HK-2 (cell line): ENCODE data around the gene ZHX3.

Experiments
- DNase-seq: peaks from one replicate; pipeline ENCODE4 v3.0.0-alpha.2; 2018; ENCODE audit not compliant: unreplicated experiment

The ZHX3 gene

DNA sequence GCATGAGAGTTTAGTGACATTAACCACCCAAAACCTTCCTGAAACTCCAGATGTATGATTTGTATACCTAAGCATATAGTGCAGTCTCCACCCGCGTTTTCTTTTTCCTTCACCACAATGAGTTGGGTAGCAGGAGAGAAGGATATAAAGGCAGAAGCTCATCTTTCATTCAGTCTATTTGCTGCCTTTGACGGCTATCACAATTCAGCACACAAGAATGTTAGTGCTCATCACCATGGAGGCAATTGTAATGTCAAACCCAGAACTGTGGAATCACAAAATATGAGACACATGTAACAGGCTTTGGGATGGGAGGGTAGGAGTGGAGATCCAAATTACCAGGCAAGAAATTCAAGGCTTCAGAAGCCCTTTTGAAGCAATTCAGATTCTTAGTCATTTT lies 17.6 kb downstream of the ZHX3 start:
- no peak for DNase-seq

DNA sequence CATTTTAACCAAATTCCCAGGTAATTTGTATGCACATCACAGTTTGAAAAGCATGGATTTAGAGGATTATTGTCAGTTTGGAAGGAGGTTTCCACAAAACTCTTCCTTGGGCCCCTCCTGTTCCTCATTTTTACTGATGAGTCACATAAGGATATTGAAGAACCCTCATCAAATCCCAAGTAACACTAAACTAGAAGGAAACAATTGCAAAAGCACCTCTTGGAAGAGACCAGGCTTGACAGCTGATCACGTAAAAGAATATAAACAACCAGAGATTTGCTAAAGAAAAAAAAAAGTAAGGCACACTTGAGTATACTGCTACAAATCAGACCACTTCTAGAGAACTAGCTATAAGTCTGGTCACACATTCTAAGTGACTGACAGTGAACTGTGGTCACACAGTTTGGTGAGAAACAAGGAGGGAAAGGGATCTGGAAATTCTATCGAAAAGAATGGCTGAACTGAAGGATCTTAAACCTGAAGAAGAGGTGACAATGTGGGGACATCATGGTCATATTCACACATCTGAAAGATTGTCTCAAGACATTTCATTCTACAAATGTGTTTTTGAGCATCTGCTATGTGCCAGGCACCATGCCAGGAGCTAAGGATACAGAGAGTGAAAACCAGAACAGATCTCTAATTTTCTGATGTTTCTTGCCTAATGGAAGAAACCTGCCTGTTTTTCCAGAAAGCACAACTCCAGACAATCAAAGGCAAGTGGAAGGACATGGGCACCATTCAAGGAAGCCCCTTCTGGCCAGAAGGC lies 24.1 kb downstream of the ZHX3 start:
- no peak for DNase-seq

DNA sequence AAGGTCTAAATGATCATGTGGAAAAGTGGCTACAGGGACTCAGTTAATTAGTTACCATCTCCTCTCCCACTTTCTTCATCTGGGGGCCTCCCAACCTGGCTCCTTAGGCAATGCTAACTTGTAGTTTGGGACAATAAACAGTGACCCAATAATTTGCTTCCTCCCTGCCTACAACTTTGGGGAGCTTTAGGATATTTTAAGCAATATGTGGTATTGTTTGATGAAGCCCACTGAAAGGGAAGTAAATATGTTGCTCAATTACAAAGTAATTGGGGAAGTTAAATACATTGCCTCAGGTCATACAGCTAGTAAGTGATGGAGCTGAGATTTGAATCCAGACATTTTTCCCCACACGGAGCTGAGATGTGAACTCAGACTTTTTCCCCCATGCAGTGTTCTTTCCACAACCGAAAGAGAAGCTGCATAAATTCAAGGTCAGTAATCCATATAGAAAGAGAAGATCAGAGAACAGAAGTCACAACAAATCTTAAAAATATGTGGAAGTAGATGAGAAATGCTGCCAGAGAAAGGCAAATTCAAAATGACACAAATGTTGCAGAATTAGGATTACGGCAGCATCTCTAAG lies 26.6 kb downstream of the ZHX3 start:
- DNase-seq, result no peak

DNA sequence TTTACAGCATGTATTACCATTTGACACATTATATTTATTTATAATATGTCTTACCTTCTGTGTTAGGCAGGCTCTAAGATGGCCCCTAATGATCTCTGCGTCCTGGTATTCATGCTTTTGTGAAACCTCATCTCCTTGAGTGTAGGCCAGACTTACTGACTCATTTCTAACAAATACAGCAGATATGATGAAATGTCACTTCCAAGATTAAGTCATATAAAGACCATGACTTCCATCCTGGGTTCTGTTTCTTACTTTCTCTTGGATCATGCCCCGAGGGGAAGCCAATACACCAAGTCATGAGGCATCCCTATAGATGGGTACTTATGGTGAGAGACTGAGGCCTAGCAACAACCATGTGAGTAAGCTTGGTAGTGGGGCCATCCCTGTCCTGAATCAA lies 30.2 kb downstream of the ZHX3 start:
- DNase-seq, result no peak

DNA sequence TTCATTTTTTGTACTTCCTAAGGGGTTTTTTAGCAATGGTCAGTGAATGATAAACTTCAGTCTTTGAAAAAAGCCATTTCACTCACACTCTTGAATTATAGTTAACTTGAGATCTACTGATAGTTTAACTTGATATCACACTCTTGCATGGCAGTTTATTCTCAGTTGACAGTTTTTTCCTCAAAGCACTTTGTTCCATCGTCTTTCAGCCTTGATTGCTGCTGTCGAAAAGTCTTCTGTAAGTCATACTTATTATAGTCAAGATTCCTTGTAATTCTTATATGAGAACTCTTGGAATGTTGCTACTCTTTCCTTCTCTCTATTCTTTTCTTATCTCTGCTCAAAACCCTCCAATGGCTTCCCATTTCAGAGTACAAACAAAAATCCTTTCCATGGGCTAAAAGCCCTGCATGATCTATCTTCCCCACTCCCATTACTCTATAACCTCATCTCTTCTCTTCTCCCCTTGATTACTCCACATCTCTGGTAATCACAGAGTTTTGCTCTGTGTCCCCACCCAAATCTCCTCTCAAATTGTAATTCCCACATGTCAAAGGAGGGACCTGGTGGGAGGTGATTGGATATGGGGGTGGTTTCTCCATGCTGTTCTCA lies 31.2 kb downstream of the ZHX3 start:
- no peak for DNase-seq

DNA sequence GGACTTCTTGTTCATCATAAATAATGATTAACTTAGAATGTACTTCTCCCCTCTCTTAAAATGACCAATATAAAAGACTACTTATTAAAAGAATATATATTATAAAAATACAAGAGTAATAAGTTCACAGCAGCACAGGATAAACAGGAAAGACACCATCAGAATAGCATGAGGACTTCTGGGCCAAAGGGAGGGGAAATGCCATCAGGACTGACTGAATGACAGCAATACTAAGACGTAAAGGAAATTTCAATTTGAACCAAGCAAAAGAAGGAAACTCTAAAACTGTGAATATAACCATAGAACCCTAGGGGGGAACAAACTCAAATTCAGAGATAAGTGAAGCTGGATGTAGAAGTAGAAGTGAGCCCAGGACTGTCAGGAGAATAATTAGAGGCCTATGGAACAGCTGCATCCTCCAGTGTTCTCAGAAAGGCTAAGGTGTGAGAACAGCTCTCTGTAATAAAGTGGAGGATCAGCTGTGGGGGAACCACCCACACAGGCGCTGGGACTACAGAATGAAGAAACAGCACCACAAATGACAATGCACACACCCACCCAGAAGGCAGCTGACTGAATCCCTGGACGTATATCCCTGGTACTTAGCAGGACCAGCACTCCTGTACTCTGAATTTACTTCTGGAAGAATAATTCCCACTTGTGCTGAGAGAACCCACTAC lies 37.8 kb downstream of the ZHX3 start:
- DNase-seq, result no peak

DNA sequence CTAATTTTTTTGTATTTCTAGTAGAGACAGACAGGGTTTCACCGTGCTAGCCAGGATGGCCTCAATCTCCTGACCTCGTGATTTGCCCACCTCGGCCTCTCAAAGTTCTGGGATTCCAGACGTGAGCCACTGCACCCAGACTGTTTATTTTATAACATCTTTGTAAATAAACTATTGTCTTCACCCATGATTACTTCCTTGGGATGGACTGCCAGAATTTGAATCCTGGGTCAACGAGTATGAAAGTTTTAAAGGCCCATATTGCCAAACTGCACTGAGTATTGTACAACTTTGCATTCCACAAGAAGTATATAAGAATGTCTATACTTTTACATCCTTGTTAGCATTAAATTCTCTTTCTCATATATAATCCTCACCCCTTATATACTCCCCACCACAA lies 38.6 kb downstream of the ZHX3 start:
- DNase-seq, result no peak

DNA sequence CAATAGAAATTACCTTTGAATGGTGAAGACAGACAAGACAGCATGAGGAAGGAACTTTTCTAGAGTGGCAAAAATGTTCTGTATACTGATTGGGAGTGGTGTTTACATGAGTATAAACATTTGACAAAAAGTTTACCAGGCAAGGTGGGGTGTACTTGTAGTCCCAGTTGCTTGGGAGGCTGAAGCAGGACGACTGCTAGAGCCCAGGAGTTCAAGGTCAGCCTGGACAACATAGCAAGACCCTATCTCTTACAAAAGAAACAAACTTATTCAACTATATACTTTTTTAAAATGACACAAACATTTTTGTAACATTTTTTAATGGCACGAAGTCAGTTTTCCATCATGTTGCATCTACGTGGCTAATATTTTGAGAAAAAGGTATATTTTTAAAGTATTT lies 40.5 kb downstream of the ZHX3 start:
- no peak for DNase-seq

DNA sequence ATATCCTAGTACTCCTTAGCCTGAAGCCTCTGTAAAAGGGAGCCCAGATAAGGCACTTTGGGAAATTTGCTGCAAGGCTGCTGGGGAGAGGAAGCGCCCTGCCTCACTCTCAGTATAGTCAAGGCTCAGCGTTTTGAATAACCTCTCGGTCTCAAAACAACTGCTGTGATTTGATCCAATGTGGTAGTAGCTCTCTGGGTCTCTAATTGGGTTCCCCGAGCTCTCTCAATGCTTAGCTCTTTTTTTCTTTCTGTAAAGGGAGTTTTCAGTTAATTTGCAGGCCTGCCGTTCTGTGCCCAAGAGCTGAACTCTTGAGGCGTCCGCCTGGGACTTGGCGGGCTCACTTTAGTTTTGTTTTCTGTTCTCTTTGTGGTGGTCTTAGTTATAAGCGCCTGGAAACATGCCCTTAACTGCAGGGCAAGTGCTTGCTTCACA lies 41.2 kb downstream of the ZHX3 start:
- DNase-seq, result no peak

DNA sequence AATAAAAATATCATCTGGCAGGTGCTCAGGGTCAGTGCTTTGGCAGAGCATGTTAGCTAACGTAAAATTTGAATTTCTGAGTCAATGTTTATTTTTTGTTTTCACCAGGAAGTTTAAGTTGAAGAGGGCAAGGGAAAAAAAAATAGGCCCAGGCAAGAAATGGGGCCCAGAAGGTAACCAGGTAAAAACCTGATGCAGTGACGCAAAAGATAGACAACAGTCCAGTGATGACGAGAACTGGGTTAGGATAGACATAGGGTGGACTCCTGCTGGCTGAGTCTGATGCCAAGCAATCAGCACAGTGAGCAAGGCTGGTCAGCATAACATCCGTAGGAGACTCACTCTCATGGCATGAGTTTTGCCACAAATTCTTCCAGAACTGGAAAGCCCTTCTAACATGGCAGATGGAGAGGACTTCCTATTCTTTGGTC lies 42.2 kb downstream of the ZHX3 start:
- no peak for DNase-seq

DNA sequence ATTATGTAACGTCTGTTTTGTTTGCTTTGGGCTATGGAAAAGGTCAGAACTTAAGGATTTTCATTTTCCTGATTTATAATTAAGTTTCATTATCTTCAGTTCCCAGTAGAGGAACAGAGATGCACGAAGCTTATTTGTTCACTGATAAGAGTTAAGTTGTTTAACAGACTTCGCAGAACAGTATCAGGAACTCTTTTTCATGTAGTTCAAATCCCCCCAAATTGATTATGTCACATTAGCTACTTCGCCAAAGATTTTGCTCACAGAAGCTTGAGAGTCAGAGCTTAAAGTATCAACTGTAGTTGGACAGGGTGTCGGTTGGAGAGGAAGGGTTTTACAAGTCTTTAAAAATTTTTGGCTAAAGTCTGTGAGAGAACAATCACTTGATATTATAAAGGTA lies 43.4 kb downstream of the ZHX3 start:
- DNase-seq, result no peak

DNA sequence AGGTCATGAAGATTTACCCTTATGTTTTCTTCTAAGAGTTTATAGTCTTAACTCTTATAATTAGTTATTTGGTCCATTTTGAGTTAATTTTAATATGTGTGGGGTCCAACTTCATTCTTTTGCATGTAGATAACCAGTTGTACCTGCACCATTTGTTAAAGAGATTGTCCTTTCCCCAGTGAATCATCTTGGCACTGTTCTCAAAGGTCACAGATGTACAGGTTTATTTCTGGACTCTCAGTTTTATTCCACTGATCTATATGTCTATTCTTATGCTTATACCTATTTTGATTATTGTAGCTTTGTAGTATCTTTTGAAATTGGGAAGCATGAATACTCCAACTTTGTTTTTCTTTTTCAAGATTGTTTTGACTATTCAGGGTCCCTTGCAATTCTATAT lies 44.1 kb downstream of the ZHX3 start:
- no peak for DNase-seq

DNA sequence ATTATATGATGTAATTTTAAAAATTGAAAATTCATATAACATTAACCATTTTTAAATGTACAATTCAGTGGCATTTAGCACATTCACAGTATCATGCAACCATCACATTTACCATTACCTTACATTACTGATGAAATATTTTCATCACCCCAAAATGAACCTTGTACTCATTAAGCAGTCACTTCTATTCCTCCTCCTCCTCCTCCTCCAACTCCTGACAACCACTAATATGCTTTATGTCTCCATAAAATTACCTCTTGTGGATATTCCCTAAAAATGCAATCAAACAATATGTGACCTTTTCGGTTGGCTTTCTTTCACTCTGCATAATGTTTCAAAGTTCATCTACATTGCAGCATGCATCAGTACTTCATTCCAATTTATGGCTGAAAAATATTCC lies 45.2 kb downstream of the ZHX3 start:
- no peak for DNase-seq

DNA sequence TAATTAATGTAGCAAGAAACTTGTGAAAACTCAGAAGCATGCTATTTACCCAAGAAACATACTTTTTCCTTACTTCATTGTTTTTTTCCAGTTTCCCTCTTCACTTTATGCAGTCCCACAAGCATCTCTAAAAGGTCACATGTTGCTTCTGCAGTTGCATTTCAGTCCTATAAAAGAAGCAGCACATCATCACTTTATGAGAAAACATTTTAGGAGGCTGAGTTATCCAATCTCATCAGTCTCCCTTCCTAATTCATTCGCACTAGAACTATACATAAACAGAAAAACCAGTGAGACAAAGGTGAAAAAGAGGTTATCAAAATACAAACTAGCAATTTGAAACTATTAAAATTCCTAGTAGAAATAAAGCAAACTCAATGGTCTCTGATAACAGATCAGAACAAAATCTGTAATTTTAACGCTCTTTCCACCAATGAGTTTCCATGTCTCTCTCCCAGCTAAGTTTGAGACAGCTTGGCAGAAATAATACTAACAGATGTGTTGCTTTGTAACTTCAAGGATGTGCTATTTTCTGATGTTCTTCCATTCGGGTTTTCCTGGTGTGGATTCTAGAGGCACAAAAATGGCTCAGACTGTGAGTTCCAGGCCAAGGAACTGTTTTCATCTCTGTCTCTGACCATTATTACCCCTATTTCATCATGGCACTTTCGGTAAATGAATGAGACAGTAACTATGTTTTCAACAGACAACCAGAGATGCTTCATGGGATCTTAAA lies 48.4 kb downstream of the ZHX3 start:
- DNase-seq, result no peak

DNA sequence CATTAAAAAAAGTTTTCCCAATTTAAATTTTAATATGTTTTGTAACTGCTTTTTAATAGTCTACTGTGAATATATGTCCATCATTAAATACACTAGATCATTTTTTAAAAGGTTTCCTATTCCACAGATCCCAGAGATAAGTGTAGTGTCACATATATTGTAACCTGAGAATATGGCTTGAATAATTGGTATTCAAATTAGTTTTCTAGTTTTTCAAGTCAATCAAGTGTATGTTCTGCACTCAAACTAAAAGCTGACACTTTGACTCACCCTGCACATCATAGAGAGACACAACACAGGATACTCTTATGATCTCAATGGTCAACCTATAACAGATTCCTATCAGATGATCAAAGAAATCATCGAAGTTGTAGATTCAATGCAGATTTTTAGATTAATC lies 49.1 kb downstream of the ZHX3 start:
- DNase-seq, result no peak

DNA sequence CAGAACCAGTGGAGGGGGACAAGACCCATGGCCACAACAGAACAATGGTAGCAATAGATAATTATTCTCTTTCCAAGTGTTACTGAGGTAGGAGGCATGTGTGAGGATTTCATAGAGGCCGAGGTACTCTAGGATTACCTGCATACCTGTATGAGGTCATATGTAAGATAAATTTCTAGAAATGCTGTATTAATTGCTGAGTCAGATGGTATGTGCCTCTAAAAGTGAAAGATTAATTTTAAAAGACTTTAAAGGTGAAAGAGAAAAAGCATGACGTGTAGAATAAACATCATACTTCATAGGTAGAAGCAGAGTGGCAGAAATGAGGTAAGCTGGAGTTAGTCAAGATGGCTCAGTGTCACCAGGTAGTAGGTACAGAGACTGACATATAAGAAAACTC lies 51.6 kb downstream of the ZHX3 start:
- no peak for DNase-seq

DNA sequence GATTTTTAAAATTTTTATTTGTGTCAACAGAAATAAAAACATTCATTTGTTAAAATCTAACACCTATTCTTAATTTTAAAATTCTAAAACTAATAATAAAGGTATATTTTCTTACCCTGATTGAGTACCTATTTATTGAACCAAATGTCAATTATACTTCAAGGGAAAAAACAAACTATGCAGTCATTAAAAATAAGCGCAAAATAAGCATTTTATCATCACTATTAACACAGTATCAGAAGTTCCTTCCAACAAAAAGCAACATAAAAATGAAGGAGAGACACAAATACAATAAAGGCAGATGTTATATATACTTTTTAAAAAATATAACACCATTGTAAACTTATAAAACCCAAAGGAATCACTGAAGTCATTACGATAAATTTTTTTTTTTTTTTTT lies 52.7 kb downstream of the ZHX3 start:
- DNase-seq, result no peak

DNA sequence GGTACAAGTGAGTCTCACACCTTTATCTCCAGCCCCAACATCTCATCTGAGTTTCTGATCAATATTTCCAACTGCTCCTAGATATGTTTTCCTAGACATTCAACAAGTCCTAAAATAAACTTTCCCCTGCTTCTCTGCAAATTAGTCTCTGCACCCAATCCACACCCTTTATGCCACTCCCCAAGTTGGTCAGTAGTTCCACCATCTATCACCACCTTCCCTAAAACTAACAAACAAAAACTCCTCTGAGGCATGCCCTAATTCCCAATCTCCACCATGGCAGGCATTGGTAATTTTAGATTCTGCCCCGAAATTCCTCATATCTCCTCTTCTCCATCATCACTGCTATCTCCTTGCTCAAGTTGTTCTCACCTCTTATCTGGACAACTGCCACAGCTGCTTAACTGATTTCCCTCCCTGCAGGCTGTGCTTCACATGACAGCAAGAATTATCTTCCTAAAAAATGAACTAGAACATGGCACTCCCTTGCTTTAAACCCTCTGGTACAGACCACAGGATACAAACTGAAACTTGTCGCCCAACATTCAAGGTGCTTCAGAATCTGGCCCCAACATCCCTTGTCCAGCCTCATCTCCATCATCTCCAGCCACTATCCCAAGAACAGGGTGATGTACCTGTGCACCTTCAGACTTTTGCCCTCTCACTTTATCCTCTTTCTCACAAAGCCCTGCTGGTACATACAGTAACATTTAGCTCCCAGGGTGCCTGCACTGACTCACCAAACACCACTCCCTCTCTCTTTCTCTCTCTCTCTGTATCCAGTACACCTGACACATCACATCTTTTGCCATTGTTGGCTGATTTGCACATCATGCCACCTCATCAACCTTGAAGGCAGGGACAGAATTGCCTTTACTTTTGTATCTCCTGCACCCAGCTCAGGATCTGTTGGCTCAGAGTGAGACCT lies 55.5 kb downstream of the ZHX3 start:
- DNase-seq, result no peak

DNA sequence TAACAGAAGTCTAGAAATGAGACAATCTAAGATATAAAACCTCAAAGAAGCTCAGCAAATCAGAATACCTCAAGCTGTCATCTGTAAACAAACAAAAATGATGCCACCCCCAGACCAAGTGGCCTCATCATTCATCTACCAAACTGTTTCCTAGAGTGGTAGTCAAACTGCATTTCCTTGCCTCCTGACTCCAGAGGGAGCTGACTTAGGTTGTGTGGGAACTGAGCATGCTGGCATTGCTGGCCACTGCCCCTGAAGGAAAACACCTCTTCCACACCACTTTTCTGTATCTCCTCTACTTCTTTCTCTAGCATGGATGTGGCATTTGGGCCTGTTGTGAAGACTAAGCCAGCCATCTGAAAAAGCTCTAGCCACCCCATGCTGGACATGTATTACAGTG lies 56.3 kb downstream of the ZHX3 start:
- DNase-seq, result no peak

DNA sequence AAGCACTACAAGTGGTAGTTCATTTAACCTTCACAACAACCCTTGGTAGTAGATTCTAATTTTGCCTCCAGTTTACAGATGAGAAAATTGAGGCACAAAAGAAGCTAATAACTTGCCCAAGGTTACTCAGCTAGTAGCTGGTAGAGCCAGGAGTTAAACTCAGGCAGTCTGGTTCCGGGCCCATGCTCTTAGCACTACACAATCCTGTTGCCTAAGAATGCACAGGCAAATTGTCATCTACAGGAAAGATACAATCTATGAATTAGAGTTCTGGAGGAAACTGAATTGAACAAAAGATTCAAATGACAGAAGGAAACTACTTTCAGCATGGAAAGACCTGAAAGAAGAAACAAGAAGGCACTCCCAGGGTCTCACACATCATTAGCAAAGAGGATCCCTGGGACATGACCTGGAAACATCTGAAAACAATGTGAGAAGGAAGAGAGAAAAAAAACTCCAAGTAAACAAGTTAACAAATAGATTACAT lies 56.8 kb downstream of the ZHX3 start:
- DNase-seq, result no peak

DNA sequence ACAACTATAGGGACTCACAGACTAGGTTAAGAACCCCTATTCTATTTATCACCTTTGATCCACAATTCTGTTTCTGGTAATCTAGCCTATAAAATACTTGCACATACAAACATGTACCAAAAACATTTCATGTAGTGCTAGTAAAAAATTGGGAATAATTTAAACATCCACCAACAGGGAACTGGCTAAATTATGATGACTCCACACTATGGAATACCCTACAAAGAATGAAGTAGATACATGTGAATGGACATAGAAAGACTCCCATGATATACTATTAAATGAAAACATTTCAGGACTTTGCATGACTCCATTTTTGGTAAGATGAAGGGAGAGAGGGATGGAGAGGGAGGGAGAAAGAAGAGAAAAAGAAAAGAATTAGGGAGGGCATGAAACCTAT lies 58.2 kb downstream of the ZHX3 start:
- no peak for DNase-seq
